GM21528 (cell line): Measurements from ENCODE around the gene PTPN13.

Source experiments
- ATAC-seq: cut with Tn5 transposase; IDR thresholded peaks from one replicate; pipeline ENCODE4 v1.9.1; 2021; ENCODE audit warnings: mild to moderate bottlenecking, moderate library complexity; ENCODE audit not compliant: unreplicated experiment, low FRiP score

The PTPN13 gene

DNA sequence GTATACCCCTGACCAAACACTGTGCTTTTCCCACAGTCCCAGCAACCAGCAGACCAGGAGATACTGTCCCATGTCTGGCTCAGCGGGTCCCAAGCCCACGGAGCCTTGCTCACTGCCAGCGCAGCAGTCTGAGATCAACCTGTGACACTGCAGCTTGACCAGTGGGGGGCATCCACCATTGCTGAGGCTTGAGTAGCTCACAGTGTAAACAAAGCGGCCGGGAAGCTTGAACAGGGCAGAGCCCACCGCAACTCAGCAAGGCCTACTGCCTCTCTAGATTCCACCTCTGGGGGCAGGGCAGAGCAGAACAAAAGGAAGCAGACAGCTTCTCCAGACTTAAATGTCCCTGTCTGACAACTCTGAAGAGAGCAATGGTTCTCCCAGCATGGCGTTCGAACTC is 197.0 kb downstream of the PTPN13 start:
- ATAC-seq, result no peak

DNA sequence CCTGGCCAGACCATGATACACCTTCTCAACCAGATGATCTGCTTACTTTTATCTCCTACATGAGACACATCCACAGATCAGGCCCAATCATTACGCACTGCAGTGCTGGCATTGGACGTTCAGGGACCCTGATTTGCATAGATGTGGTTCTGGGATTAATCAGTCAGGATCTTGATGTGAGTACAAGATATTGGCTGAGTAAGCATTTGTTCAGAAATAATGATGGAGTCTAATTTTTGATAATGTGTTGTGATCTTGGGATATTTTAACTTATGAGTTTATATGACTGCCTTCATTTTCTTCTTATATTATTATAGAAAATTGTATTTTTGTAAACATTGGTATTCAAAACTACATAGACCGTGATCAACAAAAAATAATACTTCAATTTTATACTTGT is 215.7 kb downstream of the PTPN13 start:
- ATAC-seq, result no peak

DNA sequence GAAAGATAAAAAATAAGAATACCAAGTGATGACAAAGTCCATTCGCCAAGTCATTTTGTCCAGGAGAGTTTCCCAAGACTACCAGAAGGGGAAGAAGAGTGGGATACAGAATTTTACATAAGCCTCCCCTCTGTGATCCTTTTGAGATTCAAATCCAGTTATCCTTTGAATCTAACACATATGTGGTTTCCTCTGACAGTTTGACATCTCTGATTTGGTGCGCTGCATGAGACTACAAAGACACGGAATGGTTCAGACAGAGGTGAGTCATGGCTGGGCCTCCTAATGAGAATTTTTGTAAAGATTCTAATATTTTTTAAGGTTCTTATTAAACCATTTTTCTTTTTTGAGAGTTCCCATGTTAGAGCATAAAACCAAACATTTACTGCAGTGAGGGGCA is 216.7 kb downstream of the PTPN13 start:
- ATAC-seq, result no peak

GRCh38 chr4:86815653-86816052 is 221.5 kb downstream of the PTPN13 start:
- no peak for ATAC-seq

GRCh38 chr4:86816501-86817273 is 222.6 kb downstream of the PTPN13 start:
- no peak for ATAC-seq

GRCh38 chr4:86818211-86818610 is 224.1 kb downstream of the PTPN13 start:
- ATAC-seq, result no peak

DNA sequence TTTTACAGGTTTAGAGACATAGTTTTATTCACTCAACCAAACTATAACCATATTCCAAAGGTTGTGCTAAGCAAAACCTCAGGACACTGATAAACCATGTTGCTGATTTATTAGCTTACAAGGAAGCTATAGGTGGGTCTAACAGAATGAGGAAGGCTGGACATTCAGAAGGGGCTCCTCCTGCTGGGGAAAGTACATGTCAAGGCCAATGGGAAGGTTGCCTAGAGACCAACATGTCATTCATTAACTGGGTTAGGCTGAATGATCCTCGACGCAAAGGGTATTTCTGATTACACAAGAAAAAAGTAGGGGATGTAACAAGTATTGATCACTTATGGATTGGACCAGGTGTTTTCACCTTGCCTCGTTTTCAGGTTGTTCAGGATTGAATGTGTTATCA is 224.7 kb downstream of the PTPN13 start:
- ATAC-seq, result no peak

DNA sequence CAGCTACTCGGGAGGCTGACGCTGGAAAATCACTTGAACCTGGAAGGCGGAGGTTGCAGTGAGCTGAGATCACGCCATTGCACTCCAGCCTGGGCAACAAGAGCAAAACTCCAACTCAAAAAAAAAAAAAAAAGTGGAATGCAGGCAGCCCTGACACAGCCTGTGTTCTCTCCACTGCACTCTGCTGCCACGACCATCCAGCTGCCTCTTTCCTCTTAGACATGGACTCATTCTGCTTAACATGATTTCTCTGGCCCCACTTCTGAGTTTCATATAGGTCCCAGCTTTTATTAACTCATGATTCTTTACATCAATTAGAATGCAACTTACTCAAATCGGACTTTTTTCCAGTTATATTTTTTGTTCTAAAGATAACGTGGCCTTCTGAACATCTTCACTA is 225.4 kb downstream of the PTPN13 start:
- no peak for ATAC-seq

DNA sequence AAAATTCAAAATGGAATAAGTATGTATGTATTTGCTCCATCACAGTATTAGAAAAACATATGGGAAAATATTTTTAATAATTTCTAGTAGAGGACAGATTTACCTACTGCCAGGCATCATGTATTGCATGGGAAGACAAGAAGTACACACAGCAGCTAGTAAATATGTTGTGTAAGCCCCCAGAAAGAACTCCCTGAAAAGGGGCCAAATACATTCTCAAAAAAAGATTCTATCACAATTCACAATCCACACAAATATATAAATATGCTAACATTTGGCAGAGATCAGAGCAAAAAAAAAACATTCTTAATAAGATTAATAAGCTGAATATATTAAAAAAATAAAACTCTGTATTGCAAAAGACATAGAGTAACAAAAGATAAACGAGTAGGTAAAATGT is 227.0 kb downstream of the PTPN13 start:
- no peak for ATAC-seq

- ATAC-seq, result no peak
Observed at GRCh38 chr4:86822136-86822535, 228.0 kb downstream of the PTPN13 start.

DNA sequence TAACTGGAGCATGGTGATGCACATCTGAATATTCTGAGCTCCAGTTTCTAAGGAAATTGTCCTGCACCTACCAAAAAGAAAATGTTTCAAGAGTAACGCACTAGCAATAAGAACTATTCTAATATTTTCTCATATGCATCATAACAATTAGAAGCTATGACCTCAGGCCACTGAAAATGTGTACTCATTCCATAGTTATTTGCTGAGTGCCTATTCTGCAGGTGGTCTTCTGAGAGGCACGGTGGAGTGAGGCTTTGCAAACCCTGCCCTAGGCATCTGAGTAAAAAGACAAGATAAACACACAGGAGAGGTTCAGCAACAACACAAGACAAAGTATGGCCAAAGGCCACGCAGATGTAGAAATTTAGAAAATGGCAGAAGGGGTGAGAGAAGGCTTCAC is 231.4 kb downstream of the PTPN13 start:
- no peak for ATAC-seq

DNA sequence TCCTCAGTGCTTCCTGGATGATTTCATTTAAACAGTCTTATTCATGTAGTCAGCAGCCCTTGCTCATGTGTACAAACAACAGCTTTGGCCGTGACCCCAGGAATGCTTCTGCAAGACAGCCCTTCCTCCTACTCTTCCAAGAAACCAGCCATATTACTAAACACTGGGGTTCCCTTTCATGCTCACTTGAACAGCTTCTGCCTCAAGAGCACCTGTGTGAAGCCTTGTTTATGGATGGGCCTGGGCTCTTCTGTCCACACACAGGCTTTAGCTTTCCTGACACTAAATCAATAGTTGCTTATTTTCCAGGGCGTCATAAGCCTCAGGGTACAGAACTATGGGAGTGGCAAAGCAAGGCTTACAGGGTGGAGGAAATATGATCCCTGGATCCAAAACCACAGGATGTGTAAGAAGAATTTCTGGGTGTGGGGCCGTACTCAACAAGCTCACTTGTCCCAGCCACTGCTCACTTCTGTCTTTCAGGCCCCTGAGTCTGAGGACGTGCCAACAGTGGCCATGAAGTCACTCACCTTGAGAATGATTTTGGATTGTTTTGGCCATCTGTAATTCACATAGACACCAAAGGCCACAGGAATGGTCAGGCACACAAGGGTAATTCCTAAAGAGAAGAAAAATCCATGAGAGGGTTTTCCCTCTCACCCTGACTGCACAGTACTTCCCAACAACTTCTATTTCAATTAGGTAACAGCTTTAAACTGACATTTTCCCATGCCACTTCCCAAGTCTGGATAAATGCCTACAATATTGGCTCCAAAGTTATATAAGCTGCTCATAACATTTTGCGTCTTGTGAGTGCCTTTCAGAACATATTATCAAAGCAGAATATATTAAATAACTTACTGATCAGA is 237.4 kb downstream of the PTPN13 start:
- no peak for ATAC-seq

GRCh38 chr4:86833615-86834014 is 239.5 kb downstream of the PTPN13 start:
- no peak for ATAC-seq

DNA sequence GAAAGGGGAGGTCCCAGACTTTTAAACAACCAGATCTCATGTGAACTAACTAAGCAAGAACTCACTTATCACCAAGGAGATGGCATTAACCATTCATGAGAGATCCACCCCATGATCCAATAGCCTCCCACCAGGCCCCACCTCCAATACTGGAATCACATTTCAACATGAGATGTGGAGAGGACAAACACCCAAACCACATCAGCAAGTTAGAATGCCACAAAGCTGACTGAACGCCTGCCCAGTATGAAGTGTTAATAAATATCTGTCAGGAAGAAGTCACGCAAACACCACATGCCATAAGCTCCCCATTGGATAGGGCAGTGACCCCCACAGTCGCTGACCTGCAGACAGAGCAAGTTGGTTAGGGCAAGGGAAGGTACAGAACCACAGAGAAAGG is 240.8 kb downstream of the PTPN13 start:
- ATAC-seq, result no peak

DNA sequence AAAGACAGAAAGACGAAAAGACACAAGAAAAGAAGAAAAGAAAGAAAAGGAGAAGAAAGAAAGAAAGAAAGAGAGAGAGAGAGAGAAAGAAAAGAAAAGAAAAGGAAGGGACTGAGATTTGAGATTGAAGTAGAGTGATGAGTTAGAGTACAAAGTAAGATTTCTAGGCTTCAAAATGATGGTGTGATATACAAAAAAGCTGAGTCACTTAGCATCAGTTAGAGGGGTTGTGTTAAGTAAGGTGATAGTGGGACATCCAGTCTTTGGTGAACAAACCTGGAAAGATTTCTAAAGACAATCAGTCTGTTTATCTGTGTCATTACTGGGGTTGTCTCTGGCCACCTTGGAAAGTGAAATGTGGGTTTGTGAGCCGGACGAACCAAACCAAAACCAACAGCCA is 241.6 kb downstream of the PTPN13 start:
- ATAC-seq, result no peak

GRCh38 chr4:86837691-86838503 is 243.8 kb downstream of the PTPN13 start:
- no peak for ATAC-seq

GRCh38 chr4:86840858-86841257 is 246.7 kb downstream of the PTPN13 start:
- ATAC-seq, result no peak

- ATAC-seq, result no peak
Observed at GRCh38 chr4:86841309-86841708, 247.2 kb downstream of the PTPN13 start.

DNA sequence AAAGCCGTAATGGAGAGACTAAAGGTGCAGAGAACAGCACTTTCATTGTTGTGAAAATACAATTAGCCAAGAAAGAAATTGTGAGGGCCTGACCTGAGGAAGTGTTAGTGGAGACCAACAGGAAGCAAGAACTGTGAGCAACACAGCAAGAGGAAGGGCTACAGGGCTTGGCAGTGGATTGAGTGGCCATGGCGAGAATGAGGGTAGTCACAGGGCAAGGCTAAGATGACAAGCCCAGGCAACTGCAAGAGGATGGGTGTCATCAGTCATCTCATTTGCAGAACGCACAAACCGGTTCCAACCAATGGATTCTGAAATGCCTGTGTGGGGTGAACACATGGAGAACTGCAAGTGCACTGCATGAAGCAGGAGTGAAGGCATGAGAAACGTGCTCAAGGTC is 251.5 kb downstream of the PTPN13 start:
- ATAC-seq, result no peak

GRCh38 chr4:86846921-86847320 is 252.8 kb downstream of the PTPN13 start:
- ATAC-seq, result no peak

DNA sequence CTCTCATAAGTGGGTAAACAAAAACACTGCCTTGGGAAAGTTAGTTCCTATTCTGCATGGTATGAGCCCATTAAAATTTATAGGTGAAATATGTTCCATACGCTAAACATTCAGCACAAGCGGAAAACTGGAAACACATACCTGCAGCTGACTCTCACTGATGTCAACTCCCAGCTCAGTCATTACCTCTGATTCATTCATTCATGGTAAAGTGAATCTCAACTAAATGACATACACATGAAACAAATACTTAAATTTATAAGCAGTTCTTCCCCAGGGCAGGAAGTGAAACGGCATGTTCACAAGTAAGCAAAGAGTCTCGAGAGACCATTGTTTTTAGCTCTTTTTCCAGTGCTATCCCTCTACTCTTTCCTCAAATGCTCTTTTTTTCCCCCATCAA is 253.5 kb downstream of the PTPN13 start:
- no peak for ATAC-seq
